Measurements from ENCODE around the gene PHGDH.

- TF ChIP-seq FOXK2 (IDR thresholded peaks at IDR 0.05) (no peak), ELF4 (IDR thresholded peaks at IDR 0.05) (no peak), FOXA1 (IDR thresholded peaks at IDR 0.05) (no peak), HDGF (IDR thresholded peaks at IDR 0.05; ENCODE audit: borderline replicate concordance) (no peak), FOXM1 (IDR thresholded peaks at IDR 0.05; ENCODE audit: borderline replicate concordance) (no peak), SP1 (IDR thresholded peaks at IDR 0.05) (no peak), SUZ12 (IDR thresholded peaks at IDR 0.05) (no peak), BHLHE40 (IDR thresholded peaks at IDR 0.05; ENCODE audit: borderline replicate concordance) (no peak), L3MBTL2 (conservative IDR thresholded peaks at IDR 0.05) (no peak)
Observed at GRCh38 chr1:119790451-119791198, 78.9 kb downstream of the PHGDH start.
